ENCODE measurements around the gene MUL1. TPM values are rescaled to one million over a fixed set of nuclear protein-coding genes. Genes with fewer than 3 reads are reported as not detected.
A peak's percentile ranks its signal among the peaks of the same experiment; 100 is the strongest.

Gene MUL1
- total RNA-seq, 1 donor from 2014 or later: 31.1 TPM

DNA sequence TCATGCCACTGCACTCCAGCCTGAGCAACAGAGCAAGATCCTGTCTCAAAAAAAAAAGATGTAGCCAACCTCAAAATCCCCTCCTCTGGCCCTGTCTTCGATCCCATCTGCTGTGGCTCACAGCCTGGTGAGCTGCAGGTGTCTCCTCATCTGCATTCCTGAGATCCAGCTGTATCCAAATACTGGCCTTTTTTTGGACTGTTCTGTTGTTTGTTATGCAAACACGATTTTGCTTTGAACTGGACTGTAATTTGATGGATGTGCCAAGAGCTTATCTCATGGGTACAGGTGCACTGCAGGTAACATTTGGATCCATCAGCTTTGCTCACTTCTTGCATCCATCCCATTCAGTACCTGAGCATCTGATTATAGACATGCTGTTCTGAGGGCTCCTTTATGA lies 30.3 kb upstream of the MUL1 start:
- no peaks in the 10 kb centered on the region for H3K36me3 Mint-ChIP-seq
- no peak overlapping the region for H3K27ac Mint-ChIP-seq
- peaks cover 9% of the 10 kb centered on the region for H3K4me1 Mint-ChIP-seq (ENCODE audit: unreplicated experiment)
- no peak overlapping the region for H3K4me3 Mint-ChIP-seq
- no peak for DNase-seq (ENCODE audit: extremely low spot score, unreplicated experiment)
- no peak for TF ChIP-seq CTCF (conservative IDR thresholded peaks at IDR 0.05)
- H3K9me3 Mint-ChIP-seq: no peaks in the 10 kb centered on the region
- peaks cover 84% of the 10 kb centered on the region for H3K27me3 Mint-ChIP-seq

GRCh38 chr1:20534659-20535417 lies 26.9 kb upstream of the MUL1 start:
- Mint-ChIP-seq H3K4me3 (no peak overlapping the region), H3K27ac (no peak overlapping the region), H3K27me3 (peaks cover 79% of the 10 kb centered on the region)

GRCh38 chr1:20533635-20534034 lies 25.7 kb upstream of the MUL1 start:
- Mint-ChIP-seq H3K4me1 (ENCODE audit: unreplicated experiment) (peaks cover 11% of the 10 kb centered on the region), H3K36me3 (no peaks in the 10 kb centered on the region), H3K9me3 (no peaks in the 10 kb centered on the region), H3K27ac (no peak overlapping the region), H3K4me3 (no peak overlapping the region), H3K27me3 (peaks cover 75% of the 10 kb centered on the region)
- DNase-seq (ENCODE audit: extremely low spot score, unreplicated experiment): no peak
- TF ChIP-seq CTCF (conservative IDR thresholded peaks at IDR 0.05): no peak

More at GRCh38 chr1:20534659-20535417, 26.9 kb upstream of the MUL1 start:
- TF ChIP-seq CTCF (conservative IDR thresholded peaks at IDR 0.05): no peak
- DNase-seq (ENCODE audit: extremely low spot score, unreplicated experiment): no peak
- H3K4me1 Mint-ChIP-seq (ENCODE audit: unreplicated experiment): peaks cover 11% of the 10 kb centered on the region
- H3K36me3 Mint-ChIP-seq: no peaks in the 10 kb centered on the region
- no peaks in the 10 kb centered on the region for H3K9me3 Mint-ChIP-seq

GRCh38 chr1:20530901-20531300 lies 22.9 kb upstream of the MUL1 start:
- TF ChIP-seq CTCF (conservative IDR thresholded peaks at IDR 0.05): no peak
- H3K27me3 Mint-ChIP-seq: peaks cover 80% of the 10 kb centered on the region
- H3K4me3 Mint-ChIP-seq: no peak overlapping the region
- no peaks in the 10 kb centered on the region for H3K36me3 Mint-ChIP-seq
- peaks cover 11% of the 10 kb centered on the region for H3K4me1 Mint-ChIP-seq (ENCODE audit: unreplicated experiment)
- DNase-seq (ENCODE audit: extremely low spot score, unreplicated experiment): no peak
- peak overlapping the region; percentile 77 for H3K27ac Mint-ChIP-seq
- H3K9me3 Mint-ChIP-seq: no peaks in the 10 kb centered on the region

DNA sequence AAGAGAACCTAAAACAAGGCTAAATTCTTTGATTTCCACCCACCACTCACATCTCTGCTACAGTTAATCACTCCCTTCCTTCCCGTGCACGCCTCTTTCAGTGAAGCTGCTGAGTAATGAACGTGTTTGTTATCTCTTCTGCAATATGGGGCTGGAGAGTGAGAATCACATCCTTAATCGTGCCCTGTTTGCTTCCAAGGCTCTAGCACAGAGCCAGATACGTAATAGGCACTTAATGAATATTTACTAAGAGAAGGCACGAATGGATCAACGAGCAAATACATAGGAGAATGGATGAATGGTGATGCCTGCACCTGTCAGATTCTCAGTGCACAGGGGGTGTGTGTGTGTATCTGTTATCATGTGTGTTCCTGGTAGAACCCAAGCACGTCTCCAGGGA lies 22.4 kb upstream of the MUL1 start:
- H3K27me3 Mint-ChIP-seq: peaks cover 76% of the 10 kb centered on the region
- H3K36me3 Mint-ChIP-seq: no peaks in the 10 kb centered on the region
- no peaks in the 10 kb centered on the region for H3K9me3 Mint-ChIP-seq
- no peak overlapping the region for H3K27ac Mint-ChIP-seq
- H3K4me3 Mint-ChIP-seq: no peak overlapping the region
- TF ChIP-seq CTCF (conservative IDR thresholded peaks at IDR 0.05): no peak
- DNase-seq (ENCODE audit: extremely low spot score, unreplicated experiment): no peak
- H3K4me1 Mint-ChIP-seq (ENCODE audit: unreplicated experiment): peaks cover 11% of the 10 kb centered on the region

Measured in type B pancreatic cell (in vitro differentiated cells).